MM.1S (cell line): ENCODE measurements around the gene ANKRD27.

Source experiments
- DNase-seq: peaks from one replicate; pipeline ENCODE4 v3.0.0-alpha.2; 2015
- H2AFZ ChIP-seq: fragments of 300-600 bp; sonication (generic); 2 replicates; pipeline ENCODE4 v1.6.0; 2016; ENCODE audit warnings: antibody characterized with exemption, low read length
- H3F3A ChIP-seq: fragments of 300-600 bp; sonication (generic); 2 replicates; pipeline ENCODE4 v1.6.1; 2016; ENCODE audit warnings: mild to moderate bottlenecking, antibody characterized with exemption, low read length, moderate library complexity, mixed read lengths; ENCODE audit not compliant: insufficient read depth
- H3K27ac ChIP-seq: fragments of 300-600 bp; sonication (generic); 2 replicates; pipeline ENCODE4 v1.5.1; 2016; ENCODE audit warnings: mild to moderate bottlenecking, low read length
- H3K27me3 ChIP-seq: fragments of 300-600 bp; sonication (generic); replicated peaks from 2 replicates; pipeline ENCODE4 v1.6.0; 2016; ENCODE audit warnings: low read length; ENCODE audit not compliant: insufficient read depth
- H3K36me3 ChIP-seq: fragments of 300-600 bp; sonication (generic); replicated peaks from 2 replicates; pipeline ENCODE4 v1.6.1; 2016; ENCODE audit warnings: mild to moderate bottlenecking, low read length, mixed read lengths; ENCODE audit not compliant: insufficient read depth
- H3K4me1 ChIP-seq: fragments of 300-600 bp; sonication (generic); 2 replicates; pipeline ENCODE4 v1.6.1; 2016; ENCODE audit warnings: low read length, mixed read lengths
- H3K4me2 ChIP-seq: fragments of 300-600 bp; sonication (generic); 2 replicates; pipeline ENCODE4 v1.6.0; 2016; ENCODE audit warnings: low read depth, low read length
- H3K4me3 ChIP-seq: fragments of 300-600 bp; sonication (generic); 2 replicates; pipeline ENCODE4 v1.5.1; 2016; ENCODE audit warnings: low read length, mixed read lengths
- H3K79me2 ChIP-seq: fragments of 300-600 bp; sonication (generic); 2 replicates; pipeline ENCODE4 v1.6.1; 2016; ENCODE audit warnings: mixed run types, low read length, mixed read lengths
- H3K9ac ChIP-seq: fragments of 300-600 bp; sonication (generic); 2 replicates; pipeline ENCODE4 v1.6.1; 2016; ENCODE audit warnings: low read length, mixed read lengths
- H3K9me2 ChIP-seq: fragments of 300-600 bp; sonication (generic); replicated peaks from 2 replicates; pipeline ENCODE4 v1.6.1; 2016; ENCODE audit warnings: mild to moderate bottlenecking, low read length, mixed read lengths; ENCODE audit not compliant: insufficient read depth
- H3K9me3 ChIP-seq: fragments of 300-600 bp; sonication (generic); replicated peaks from 2 replicates; pipeline ENCODE4 v1.6.1; 2016; ENCODE audit warnings: mild to moderate bottlenecking, low read length, mixed read lengths; ENCODE audit not compliant: insufficient read depth
- H4K20me1 ChIP-seq: fragments of 300-600 bp; sonication (generic); 2 replicates; pipeline ENCODE4 v1.6.1; 2016; ENCODE audit warnings: mild to moderate bottlenecking, low read length, moderate library complexity, mixed read lengths; ENCODE audit not compliant: insufficient read depth
- EZH2 ChIP-seq: fragments of 300-600 bp; sonication (generic); optimal IDR thresholded peaks from 2 replicates; pipeline ENCODE3; 2017; ENCODE audit warnings: low read depth, mild to moderate bottlenecking, antibody characterized with exemption, low read length, mixed read lengths
- EZH2phosphoT487 ChIP-seq: fragments of 300-600 bp; sonication (generic); IDR thresholded peaks from 2 replicates; pipeline ENCODE4 v1.6.1; 2018; ENCODE audit warnings: antibody characterized with exemption, low read length
- TF ChIP-seq, protein P1 (sequence below): fragments of 300-600 bp; sonication (generic); IDR thresholded peaks from 2 replicates; pipeline ENCODE4 v1.5.1; 2016; ENCODE audit warnings: antibody characterized with exemption, low read length, mixed read lengths

The ANKRD27 gene

DNA sequence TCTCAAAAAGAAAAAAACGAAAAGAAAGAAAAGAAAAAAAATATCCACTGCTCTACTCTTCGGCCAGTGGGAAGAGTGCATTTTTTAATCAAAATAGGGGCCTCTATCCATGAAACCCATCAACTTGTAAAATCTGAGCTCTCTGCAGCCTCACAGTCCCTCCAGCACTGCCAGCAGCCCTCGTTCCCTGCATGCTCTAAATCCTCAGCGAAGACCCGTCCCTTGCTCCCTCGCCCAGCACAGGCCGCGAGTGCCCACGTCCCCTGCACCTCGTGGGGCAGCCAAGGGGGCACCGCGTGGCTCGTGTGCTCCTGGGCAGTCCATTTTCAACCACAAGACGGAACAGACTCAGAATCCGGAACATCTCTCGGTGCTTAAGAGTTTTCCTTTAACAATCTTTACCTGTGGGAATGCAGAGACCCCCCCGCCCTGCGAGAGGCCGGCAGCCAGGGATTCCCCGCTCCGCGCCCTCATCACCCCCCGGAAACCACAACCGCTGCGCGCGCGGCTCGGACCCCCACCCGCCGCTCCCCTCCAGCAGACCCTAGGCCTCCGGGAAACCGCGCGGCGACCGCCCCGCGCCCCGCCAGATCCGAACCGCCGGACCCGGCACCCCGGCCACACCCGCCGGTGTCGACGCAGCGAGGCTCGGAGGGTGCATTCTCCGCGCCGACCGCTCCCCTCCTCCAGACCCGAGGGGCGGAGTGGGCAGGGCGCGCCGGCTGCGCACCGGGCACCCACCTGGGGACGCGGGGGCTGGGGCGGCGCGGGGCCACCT is 638 bp downstream of the ANKRD27 start:
- Histone ChIP-seq H4K20me1 (no peaks in the 10 kb centered on the region), H2AFZ (peak overlapping the region; percentile 78; the same call in 1 of the 2 replicates), H3K4me2 (peak overlapping the region; percentile 98), H3K79me2 (peaks cover 47% of the 10 kb centered on the region), H3K9me3 (no peaks in the 10 kb centered on the region), H3F3A (no peaks in the 10 kb centered on the region), H3K36me3 (no peaks in the 10 kb centered on the region), H3K27me3 (no peaks in the 10 kb centered on the region), H3K9me2 (no peaks in the 10 kb centered on the region), H3K4me3 (peak overlapping the region; percentile 97), H3K27ac (no peak overlapping the region), H3K9ac (peak overlapping the region; percentile 52; the same call in 1 of the 2 replicates), H3K4me1 (0 out of 2 replicates have a peak, but pooled peaks cover 6% of the 10 kb centered on the region)
- TF ChIP-seq, protein P1, sequence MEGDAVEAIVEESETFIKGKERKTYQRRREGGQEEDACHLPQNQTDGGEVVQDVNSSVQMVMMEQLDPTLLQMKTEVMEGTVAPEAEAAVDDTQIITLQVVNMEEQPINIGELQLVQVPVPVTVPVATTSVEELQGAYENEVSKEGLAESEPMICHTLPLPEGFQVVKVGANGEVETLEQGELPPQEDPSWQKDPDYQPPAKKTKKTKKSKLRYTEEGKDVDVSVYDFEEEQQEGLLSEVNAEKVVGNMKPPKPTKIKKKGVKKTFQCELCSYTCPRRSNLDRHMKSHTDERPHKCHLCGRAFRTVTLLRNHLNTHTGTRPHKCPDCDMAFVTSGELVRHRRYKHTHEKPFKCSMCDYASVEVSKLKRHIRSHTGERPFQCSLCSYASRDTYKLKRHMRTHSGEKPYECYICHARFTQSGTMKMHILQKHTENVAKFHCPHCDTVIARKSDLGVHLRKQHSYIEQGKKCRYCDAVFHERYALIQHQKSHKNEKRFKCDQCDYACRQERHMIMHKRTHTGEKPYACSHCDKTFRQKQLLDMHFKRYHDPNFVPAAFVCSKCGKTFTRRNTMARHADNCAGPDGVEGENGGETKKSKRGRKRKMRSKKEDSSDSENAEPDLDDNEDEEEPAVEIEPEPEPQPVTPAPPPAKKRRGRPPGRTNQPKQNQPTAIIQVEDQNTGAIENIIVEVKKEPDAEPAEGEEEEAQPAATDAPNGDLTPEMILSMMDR: no peak
- TF ChIP-seq EZH2phosphoT487 (no peak), EZH2 (no peak)
- no peak for DNase-seq

DNA sequence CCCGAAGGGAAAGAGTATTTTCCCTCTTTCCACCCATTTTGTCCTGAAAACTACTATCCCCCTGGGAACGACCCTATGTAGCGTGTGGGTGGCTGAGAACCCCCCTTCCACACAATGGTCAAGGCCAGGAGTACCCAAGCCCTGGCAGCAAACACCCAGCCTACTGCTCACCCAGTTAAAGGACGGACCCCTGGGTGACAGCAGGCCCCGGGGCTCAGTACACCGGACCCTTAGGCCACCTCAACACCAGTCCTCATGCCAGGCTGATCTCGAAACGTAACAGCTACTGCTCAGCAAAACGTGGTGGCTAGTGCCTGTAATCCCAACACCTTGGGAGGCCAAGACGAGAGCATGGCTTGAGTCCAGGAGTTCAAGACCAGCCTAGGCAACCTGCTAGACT is 1.4 kb downstream of the ANKRD27 start:
- TF ChIP-seq, protein P1: no peak
- TF ChIP-seq EZH2: no peak
- no peak for TF ChIP-seq EZH2phosphoT487
- Histone ChIP-seq H3K9me3 (no peaks in the 10 kb centered on the region), H3K27ac (no peak overlapping the region), H3K27me3 (no peaks in the 10 kb centered on the region), H3F3A (no peaks in the 10 kb centered on the region), H3K9me2 (no peaks in the 10 kb centered on the region), H3K9ac (no peak overlapping the region), H4K20me1 (no peaks in the 10 kb centered on the region), H3K36me3 (no peaks in the 10 kb centered on the region), H3K4me2 (peak overlapping the region; percentile 98; the same call in 1 of the 2 replicates), H3K4me1 (0 out of 2 replicates have a peak, but pooled peaks cover 6% of the 10 kb centered on the region), H2AFZ (no peak overlapping the region), H3K4me3 (no peak overlapping the region), H3K79me2 (peaks cover 55% of the 10 kb centered on the region)
- DNase-seq: no peak

- TF ChIP-seq EZH2phosphoT487: no peak
- TF ChIP-seq, protein P1: no peak
- TF ChIP-seq EZH2: no peak
- no peaks in the 10 kb centered on the region for H3K9me3 ChIP-seq
- H3K27me3 ChIP-seq: no peaks in the 10 kb centered on the region
- no peaks in the 10 kb centered on the region for H3K36me3 ChIP-seq
- no peak overlapping the region for H3K4me3 ChIP-seq
- no peak overlapping the region for H3K9ac ChIP-seq
- peaks cover 61% of the 10 kb centered on the region for H3K79me2 ChIP-seq
- no peaks in the 10 kb centered on the region for H3F3A ChIP-seq
- no peak overlapping the region for H3K27ac ChIP-seq
- H2AFZ ChIP-seq: no peak overlapping the region
- 0 out of 2 replicates have a peak, but pooled peaks cover 6% of the 10 kb centered on the region for H3K4me1 ChIP-seq
- H4K20me1 ChIP-seq: no peaks in the 10 kb centered on the region
- DNase-seq: no peak
- H3K4me2 ChIP-seq: no peak overlapping the region; the same call in 1 of the 2 replicates
- no peaks in the 10 kb centered on the region for H3K9me2 ChIP-seq
Observed at GRCh38 chr19:32672841-32673240, 2.1 kb downstream of the ANKRD27 start.
